Measurements from ENCODE around the gene EPHB4. TPM values are rescaled to one million over a fixed set of nuclear protein-coding genes. Genes with fewer than 3 reads are reported as not detected.

EPHB4 gene
- total and polyA plus RNA-seq, 12 donors, result 13.8 to 41.6 (median 21.0) TPM

- WGBS, 2 donors, result 96 to 97% methylated on average over 18 of the region's 18 CpGs
Observed at GRCh38 chr7:100839361-100839760, 12.0 kb upstream of the EPHB4 start.

GRCh38 chr7:100837099-100837836 lies 9.9 kb upstream of the EPHB4 start:
- 2 to 3% methylated on average over 37 of the region's 37 CpGs for WGBS, 2 donors
- peak overlapping the region; percentile 18 to 62 (median 51) for H3K4me3 ChIP-seq
- intact Hi-C loops (cut with DNase I), result loop anchor here in 1 of 10 donors (5.0 kb wide), 1 partner anchor 35 kb away; no protein-coding TSS in a partner anchor

More at GRCh38 chr7:100839361-100839760, 12.0 kb upstream of the EPHB4 start:
- no peaks in the 10 kb centered on the region for H3K36me3 ChIP-seq
- DNase-seq (no peak), ATAC-seq (no peak)
- no peaks in the 10 kb centered on the region for H3K9me3 ChIP-seq
- no peaks in the 10 kb centered on the region for H3K27me3 ChIP-seq
- no peak overlapping the region for H3K27ac ChIP-seq
- intact Hi-C loops (cut with DNase I), result loop anchor here in 1 of 10 donors (5.0 kb wide), 1 partner anchor 37 kb away; no protein-coding TSS in a partner anchor
- peaks cover 0 to 32% (median 12%) of the 10 kb centered on the region in 9 donors for H3K4me1 ChIP-seq
- no peak for TF ChIP-seq CTCF (IDR thresholded peaks at IDR 0.05)
- no peak overlapping the region for H3K4me3 ChIP-seq

GRCh38 chr7:100836812-100837098 lies 9.4 kb upstream of the EPHB4 start:
- ATAC-seq, result no peak
- TF ChIP-seq CTCF (IDR thresholded peaks at IDR 0.05), result no peak
- Histone ChIP-seq H3K9me3 (no peaks in the 10 kb centered on the region), H3K4me1 (peaks cover 0 to 26% (median 12%) of the 10 kb centered on the region in 9 donors), H3K27me3 (no peaks in the 10 kb centered on the region), H3K4me3 (peak overlapping the region; percentile 18 to 62 (median 51)), H3K36me3 (no peaks in the 10 kb centered on the region), H3K27ac (peak overlapping the region; percentile 59 to 95 (median 91))
- intact Hi-C loops (cut with DNase I), result loop anchor here in 3 of 10 donors (1.0 to 5.0 kb wide), 2 partner anchors 8 to 34 kb away; no protein-coding TSS in a partner anchor
- 29 to 31% methylated on average over 6 of the region's 6 CpGs for WGBS, 2 donors
- DNase-seq, result no peak

More at GRCh38 chr7:100837099-100837836, 9.9 kb upstream of the EPHB4 start:
- H3K27me3 ChIP-seq, result no peaks in the 10 kb centered on the region
- H3K9me3 ChIP-seq, result no peaks in the 10 kb centered on the region
- peak; percentile 91 to 95 for DNase-seq
- TF ChIP-seq CTCF (IDR thresholded peaks at IDR 0.05), result peak in 2 of 9 donors; percentile 5 to 23
- ATAC-seq, result peak; percentile 93 to 96 (median 94)
- peaks cover 0 to 26% (median 12%) of the 10 kb centered on the region in 9 donors for H3K4me1 ChIP-seq
- peak overlapping the region; percentile 59 to 95 (median 91) for H3K27ac ChIP-seq
- H3K36me3 ChIP-seq, result no peaks in the 10 kb centered on the region

GRCh38 chr7:100835903-100836811 lies 8.8 kb upstream of the EPHB4 start:
- DNase-seq (peak; percentile 69 to 79), ATAC-seq (peak; percentile 63 to 90 (median 86))
- H3K27ac ChIP-seq, result peak overlapping the region; percentile 59 to 95 (median 91)
- H3K27me3 ChIP-seq, result no peaks in the 10 kb centered on the region
- peak overlapping the region in 8 of 10 donors; percentile 25 to 62 (median 51) for H3K4me3 ChIP-seq
- peaks cover 0 to 26% (median 12%) of the 10 kb centered on the region in 9 donors for H3K4me1 ChIP-seq
- TF ChIP-seq CTCF (IDR thresholded peaks at IDR 0.05), result no peak
- no peaks in the 10 kb centered on the region for H3K36me3 ChIP-seq
- WGBS, 2 donors, result 42 to 43% methylated on average over 11 to 17 of the region's 17 CpGs
- intact Hi-C loops (cut with DNase I), result loop anchor here in 3 of 10 donors (1.0 to 5.0 kb wide), 2 partner anchors 8 to 34 kb away; no protein-coding TSS in a partner anchor
- no peaks in the 10 kb centered on the region for H3K9me3 ChIP-seq
